Osteocyte (in vitro differentiated cells): ENCODE results near the gene PRDM11. TPM values are rescaled to one million over a fixed set of nuclear protein-coding genes. Genes with fewer than 3 reads are reported as not detected.

ENCODE experiments used
- DNase-seq: peaks from one replicate; pipeline ENCODE4 v3.0.0; 2021; ENCODE audit warnings: mixed read lengths; ENCODE audit not compliant: unreplicated experiment; ENCODE audit errors: extremely low spot score
- H3K27ac Mint-ChIP-seq: one replicate; pipeline ENCODE4 v1.8.0; 2021; ENCODE audit warnings: mild to moderate bottlenecking, mixed read lengths; ENCODE audit not compliant: unreplicated experiment
- H3K27me3 Mint-ChIP-seq: one replicate; pipeline ENCODE4 v1.8.0; 2021; ENCODE audit warnings: mixed read lengths; ENCODE audit not compliant: unreplicated experiment
- H3K36me3 Mint-ChIP-seq: one replicate; pipeline ENCODE4 v1.8.0; 2021; ENCODE audit warnings: mixed read lengths; ENCODE audit not compliant: unreplicated experiment
- H3K4me1 Mint-ChIP-seq: one replicate; pipeline ENCODE4 v1.8.0; 2021; ENCODE audit warnings: mixed read lengths; ENCODE audit not compliant: unreplicated experiment
- H3K4me3 Mint-ChIP-seq: one replicate; pipeline ENCODE4 v1.8.0; 2021; ENCODE audit warnings: mild to moderate bottlenecking, moderate library complexity, mixed read lengths; ENCODE audit not compliant: unreplicated experiment
- H3K9me3 Mint-ChIP-seq: one replicate; pipeline ENCODE4 v1.8.0; 2021; ENCODE audit warnings: mixed read lengths; ENCODE audit not compliant: unreplicated experiment
- CTCF ChIP-seq: fragments of 200-600 bp; sonication (generic); IDR thresholded peaks from 2 replicates; pipeline ENCODE4 v1.5.0; 2021; ENCODE audit warnings: antibody characterized with exemption, mild to moderate bottlenecking, moderate library complexity
- total RNA-seq: library from RNA; stranded (reverse); gene quantifications from 2 replicates; pipeline ENCODE4 v1.2.1, GENCODE V29; 2021

PRDM11 gene
- total RNA-seq, 1 donor from 2014 or later, result 25.4 TPM

- Mint-ChIP-seq H3K4me1 (peaks cover 28% of the 10 kb centered on the region), H3K4me3 (no peak overlapping the region), H3K27me3 (peaks cover 37% of the 10 kb centered on the region), H3K27ac (no peak overlapping the region), H3K9me3 (peaks cover 5% of the 10 kb centered on the region), H3K36me3 (no peaks in the 10 kb centered on the region)
- TF ChIP-seq CTCF, result no peak
- no peak for DNase-seq
These were observed 121.3 kb downstream of the PRDM11 start for GRCh38 chr11:45267652-45268299.

- Mint-ChIP-seq H3K9me3 (peaks cover 5% of the 10 kb centered on the region), H3K27me3 (peaks cover 54% of the 10 kb centered on the region), H3K4me1 (peaks cover 16% of the 10 kb centered on the region), H3K27ac (no peak overlapping the region), H3K36me3 (no peaks in the 10 kb centered on the region), H3K4me3 (no peak overlapping the region)
- no peak for DNase-seq
- no peak for TF ChIP-seq CTCF
These were observed 123.2 kb downstream of the PRDM11 start for GRCh38 chr11:45269678-45270077.

GRCh38 chr11:45270946-45271716, 124.7 kb downstream of the PRDM11 start:
- H3K36me3 Mint-ChIP-seq, result no peaks in the 10 kb centered on the region
- peaks cover 69% of the 10 kb centered on the region for H3K27me3 Mint-ChIP-seq
- no peak for DNase-seq
- TF ChIP-seq CTCF, result no peak
- no peak overlapping the region for H3K4me3 Mint-ChIP-seq
- H3K4me1 Mint-ChIP-seq, result peaks cover 4% of the 10 kb centered on the region
- no peak overlapping the region for H3K27ac Mint-ChIP-seq
- peaks cover 5% of the 10 kb centered on the region for H3K9me3 Mint-ChIP-seq

GRCh38 chr11:45272701-45273100, 126.3 kb downstream of the PRDM11 start:
- H3K9me3 Mint-ChIP-seq, result peaks cover 5% of the 10 kb centered on the region
- no peak for DNase-seq
- no peaks in the 10 kb centered on the region for H3K36me3 Mint-ChIP-seq
- TF ChIP-seq CTCF, result no peak
- H3K27ac Mint-ChIP-seq, result no peak overlapping the region
- no peaks in the 10 kb centered on the region for H3K4me1 Mint-ChIP-seq
- H3K4me3 Mint-ChIP-seq, result no peak overlapping the region
- H3K27me3 Mint-ChIP-seq, result peaks cover 80% of the 10 kb centered on the region

GRCh38 chr11:45273509-45273908, 127.1 kb downstream of the PRDM11 start:
- Mint-ChIP-seq H3K36me3 (no peaks in the 10 kb centered on the region), H3K9me3 (peaks cover 5% of the 10 kb centered on the region), H3K4me3 (no peak overlapping the region), H3K27me3 (peaks cover 84% of the 10 kb centered on the region), H3K27ac (no peak overlapping the region), H3K4me1 (no peaks in the 10 kb centered on the region)
- DNase-seq, result no peak
- no peak for TF ChIP-seq CTCF
